HL-60 (cell line): ENCODE results near the gene POLR2C.

Source experiments
- DNase-seq, 2 experiments: peaks; one replicate each; pipeline ENCODE4 v3.0.0-alpha.2; 2010 to 2020; ENCODE audit warnings: low read depth in 1 of 2, low spot score in 1 of 2
- H3K27ac ChIP-seq: fragments of 250-450 bp; sonication (Bioruptor Pico); replicated peaks from 2 replicates; pipeline ENCODE4 v1.5.1; 2020; ENCODE audit warnings: mild to moderate bottlenecking, moderate library complexity
- H3K27me3 ChIP-seq: fragments of 250-450 bp; sonication (Bioruptor Pico); 2 replicates; pipeline ENCODE4 v1.5.1; 2021; ENCODE audit warnings: mild to moderate bottlenecking, moderate library complexity; ENCODE audit not compliant: insufficient read depth, poor library complexity, severe bottlenecking
- H3K4me3 ChIP-seq: replicated peaks from 2 replicates; pipeline ENCODE4 v1.5.1; 2011; ENCODE audit warnings: mild to moderate bottlenecking, control low read depth, low read length; ENCODE audit not compliant: insufficient read depth
- CTCF ChIP-seq: IDR thresholded peaks from one replicate; pipeline ENCODE4 v1.5.1; 2011; ENCODE audit warnings: low read length, control low read depth, inconsistent platforms; ENCODE audit not compliant: insufficient read depth
- GABPA ChIP-seq: IDR thresholded peaks from 2 replicates; pipeline ENCODE4 v1.6.1; 2012; ENCODE audit warnings: low read depth
- POLR2AphosphoS5 ChIP-seq: IDR thresholded peaks from 2 replicates; pipeline ENCODE4 v1.6.1; 2012; ENCODE audit warnings: low read depth
- SPI1 ChIP-seq: IDR thresholded peaks from 2 replicates; pipeline ENCODE4 v1.6.1; 2012; ENCODE audit warnings: low read depth, mild to moderate bottlenecking, borderline replicate concordance
- TF ChIP-seq, protein P1 (sequence below): IDR thresholded peaks from 2 replicates; pipeline ENCODE4 v1.6.1; 2012; ENCODE audit warnings: low read depth; ENCODE audit not compliant: insufficient replicate concordance

Gene POLR2C

GRCh38 chr16:57504001-57504400, 41.5 kb downstream of the POLR2C start:
- DNase-seq, result no peak
- Histone ChIP-seq H3K27me3 (no peaks in the 10 kb centered on the region), H3K4me3 (no peak overlapping the region), H3K27ac (no peak overlapping the region)
- TF ChIP-seq, protein P1, sequence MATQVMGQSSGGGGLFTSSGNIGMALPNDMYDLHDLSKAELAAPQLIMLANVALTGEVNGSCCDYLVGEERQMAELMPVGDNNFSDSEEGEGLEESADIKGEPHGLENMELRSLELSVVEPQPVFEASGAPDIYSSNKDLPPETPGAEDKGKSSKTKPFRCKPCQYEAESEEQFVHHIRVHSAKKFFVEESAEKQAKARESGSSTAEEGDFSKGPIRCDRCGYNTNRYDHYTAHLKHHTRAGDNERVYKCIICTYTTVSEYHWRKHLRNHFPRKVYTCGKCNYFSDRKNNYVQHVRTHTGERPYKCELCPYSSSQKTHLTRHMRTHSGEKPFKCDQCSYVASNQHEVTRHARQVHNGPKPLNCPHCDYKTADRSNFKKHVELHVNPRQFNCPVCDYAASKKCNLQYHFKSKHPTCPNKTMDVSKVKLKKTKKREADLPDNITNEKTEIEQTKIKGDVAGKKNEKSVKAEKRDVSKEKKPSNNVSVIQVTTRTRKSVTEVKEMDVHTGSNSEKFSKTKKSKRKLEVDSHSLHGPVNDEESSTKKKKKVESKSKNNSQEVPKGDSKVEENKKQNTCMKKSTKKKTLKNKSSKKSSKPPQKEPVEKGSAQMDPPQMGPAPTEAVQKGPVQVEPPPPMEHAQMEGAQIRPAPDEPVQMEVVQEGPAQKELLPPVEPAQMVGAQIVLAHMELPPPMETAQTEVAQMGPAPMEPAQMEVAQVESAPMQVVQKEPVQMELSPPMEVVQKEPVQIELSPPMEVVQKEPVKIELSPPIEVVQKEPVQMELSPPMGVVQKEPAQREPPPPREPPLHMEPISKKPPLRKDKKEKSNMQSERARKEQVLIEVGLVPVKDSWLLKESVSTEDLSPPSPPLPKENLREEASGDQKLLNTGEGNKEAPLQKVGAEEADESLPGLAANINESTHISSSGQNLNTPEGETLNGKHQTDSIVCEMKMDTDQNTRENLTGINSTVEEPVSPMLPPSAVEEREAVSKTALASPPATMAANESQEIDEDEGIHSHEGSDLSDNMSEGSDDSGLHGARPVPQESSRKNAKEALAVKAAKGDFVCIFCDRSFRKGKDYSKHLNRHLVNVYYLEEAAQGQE, result no peak
- TF ChIP-seq POLR2AphosphoS5 (no peak), GABPA (no peak), SPI1 (no peak), CTCF (no peak)

- DNase-seq, result no peak
- TF ChIP-seq POLR2AphosphoS5 (no peak), GABPA (no peak), SPI1 (no peak), CTCF (no peak)
- TF ChIP-seq, protein P1, result no peak
- no peak overlapping the region for H3K4me3 ChIP-seq
- no peaks in the 10 kb centered on the region for H3K27me3 ChIP-seq
- H3K27ac ChIP-seq, result no peak overlapping the region
Measured at GRCh38 chr16:57504491-57504890, 42.0 kb downstream of the POLR2C start.

GRCh38 chr16:57505169-57505568, 42.7 kb downstream of the POLR2C start:
- Histone ChIP-seq H3K27ac (no peak overlapping the region), H3K4me3 (no peak overlapping the region), H3K27me3 (no peaks in the 10 kb centered on the region)
- no peak for DNase-seq
- TF ChIP-seq, protein P1, result no peak
- no peak for TF ChIP-seq POLR2AphosphoS5
- no peak for TF ChIP-seq SPI1
- TF ChIP-seq CTCF, result no peak
- TF ChIP-seq GABPA, result no peak
